GM19099 (cell line): ENCODE data around the gene GCM1.

Experiments used
- POLR2A ChIP-seq: IDR thresholded peaks from 3 replicates; pipeline ENCODE4 v1.6.1; 2011; ENCODE audit warnings: low read depth; ENCODE audit not compliant: insufficient read length; ENCODE audit errors: extremely low read depth

The GCM1 gene

GRCh38 chr6:53095270-53095669 lies 53.4 kb downstream of the GCM1 start:
- TF ChIP-seq POLR2A: no peak

DNA sequence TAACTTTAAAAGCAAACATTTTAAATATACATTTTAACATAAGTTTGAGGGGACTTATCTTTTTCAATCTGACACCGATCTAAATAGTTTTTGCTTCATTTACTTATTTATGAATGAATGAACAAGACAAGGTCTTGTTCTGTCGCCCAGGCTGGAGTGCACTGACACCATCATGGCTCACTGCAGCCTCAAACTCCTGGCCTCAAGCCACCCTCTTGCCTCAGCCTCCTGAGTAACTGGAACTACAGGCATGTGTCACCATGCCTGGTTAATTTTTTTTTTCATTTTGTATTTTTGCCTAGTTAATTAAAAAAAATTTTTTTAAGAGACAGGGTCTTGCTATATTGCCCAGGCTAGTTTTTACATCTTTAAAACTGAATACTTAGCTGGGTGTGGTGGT lies 58.1 kb downstream of the GCM1 start:
- TF ChIP-seq POLR2A: no peak

GRCh38 chr6:53089948-53090347 lies 58.7 kb downstream of the GCM1 start:
- TF ChIP-seq POLR2A: no peak

DNA sequence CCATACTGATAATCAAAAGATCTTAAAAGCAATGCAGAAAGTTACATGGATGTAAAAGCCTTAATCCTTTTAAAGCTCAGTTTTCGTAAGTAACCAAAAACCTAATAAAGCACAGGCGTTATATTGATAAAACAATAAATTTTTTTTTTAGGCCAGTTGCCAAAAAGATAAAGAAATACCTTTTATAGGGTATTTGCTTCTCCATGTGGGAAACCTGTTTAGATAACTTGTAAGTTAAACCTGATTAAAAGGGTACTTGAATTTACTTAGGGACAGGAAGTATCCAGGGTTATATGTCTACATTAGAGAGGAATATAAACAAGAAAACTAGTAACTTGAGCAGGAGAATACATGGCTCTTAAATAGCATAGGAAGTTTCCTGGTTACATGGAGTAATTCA lies 62.3 kb downstream of the GCM1 start:
- no peak for TF ChIP-seq POLR2A

DNA sequence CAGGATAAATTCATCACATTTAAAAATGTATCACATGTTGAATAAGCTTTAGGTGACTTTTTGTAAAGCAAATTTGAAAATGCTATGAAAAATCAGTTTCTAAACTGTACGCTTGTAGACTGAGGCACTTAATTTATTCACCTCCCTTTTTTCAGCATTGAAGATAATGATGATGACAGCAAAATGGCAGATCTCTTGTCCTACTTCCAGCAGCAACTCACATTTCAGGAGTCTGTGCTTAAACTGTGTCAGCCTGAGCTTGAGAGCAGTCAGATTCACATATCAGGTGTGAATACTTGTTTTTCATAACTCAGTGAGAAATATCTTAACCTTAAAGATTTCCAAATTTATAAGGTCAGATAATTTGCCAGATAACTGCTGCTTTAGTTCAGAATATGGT lies 67.8 kb downstream of the GCM1 start:
- TF ChIP-seq POLR2A: no peak
